ENCODE data around the gene NGB.

GRCh38 chr14:77275601-77276017 lies 4.6 kb upstream of the NGB start:
- TF ChIP-seq POLR2A (IDR thresholded peaks at IDR 0.05) = no peak
- TF ChIP-seq, protein P1, sequence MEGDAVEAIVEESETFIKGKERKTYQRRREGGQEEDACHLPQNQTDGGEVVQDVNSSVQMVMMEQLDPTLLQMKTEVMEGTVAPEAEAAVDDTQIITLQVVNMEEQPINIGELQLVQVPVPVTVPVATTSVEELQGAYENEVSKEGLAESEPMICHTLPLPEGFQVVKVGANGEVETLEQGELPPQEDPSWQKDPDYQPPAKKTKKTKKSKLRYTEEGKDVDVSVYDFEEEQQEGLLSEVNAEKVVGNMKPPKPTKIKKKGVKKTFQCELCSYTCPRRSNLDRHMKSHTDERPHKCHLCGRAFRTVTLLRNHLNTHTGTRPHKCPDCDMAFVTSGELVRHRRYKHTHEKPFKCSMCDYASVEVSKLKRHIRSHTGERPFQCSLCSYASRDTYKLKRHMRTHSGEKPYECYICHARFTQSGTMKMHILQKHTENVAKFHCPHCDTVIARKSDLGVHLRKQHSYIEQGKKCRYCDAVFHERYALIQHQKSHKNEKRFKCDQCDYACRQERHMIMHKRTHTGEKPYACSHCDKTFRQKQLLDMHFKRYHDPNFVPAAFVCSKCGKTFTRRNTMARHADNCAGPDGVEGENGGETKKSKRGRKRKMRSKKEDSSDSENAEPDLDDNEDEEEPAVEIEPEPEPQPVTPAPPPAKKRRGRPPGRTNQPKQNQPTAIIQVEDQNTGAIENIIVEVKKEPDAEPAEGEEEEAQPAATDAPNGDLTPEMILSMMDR (IDR thresholded peaks at IDR 0.05) = no peak
